ENCODE measurements around the gene PLEKHG4.

The PLEKHG4 gene

DNA sequence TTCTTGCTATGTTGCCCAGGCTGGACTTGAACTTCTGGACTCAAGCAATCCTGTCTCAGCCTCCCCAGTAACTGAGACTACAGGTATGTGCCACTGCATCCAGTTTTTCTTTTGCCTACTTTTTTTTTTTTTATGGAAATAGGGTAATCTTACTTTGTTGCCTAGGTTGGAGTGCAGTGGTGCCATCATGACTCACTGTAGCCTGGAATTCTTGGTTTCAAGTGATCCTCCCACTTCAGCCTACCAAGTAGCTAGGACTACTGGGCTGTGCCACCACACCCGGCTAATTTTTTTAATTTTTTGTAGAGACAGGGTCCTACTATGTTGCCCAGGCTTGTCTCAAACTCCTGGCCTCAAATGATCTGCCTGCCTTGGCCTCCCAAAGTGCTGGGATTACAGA is 57.3 kb downstream of the PLEKHG4 start:
- no peak for DNase-seq
